ENCODE results near the gene EVC2.

- no peak for TF ChIP-seq EZH2 (IDR thresholded peaks at IDR 0.05; ENCODE audit: insufficient read depth, poor library complexity, severe bottlenecking)
- no peak for TF ChIP-seq EZH2phosphoT487 (IDR thresholded peaks at IDR 0.05; ENCODE audit: insufficient read depth, low read depth)
These were observed 29.4 kb downstream of the EVC2 start for GRCh38 chr4:5678977-5679376.

Data from GM23248 (cell line).